Measurements from ENCODE around the gene HNRNPA2B1.
"Not testable (repeated sequence)": the region's sequence is repeated elsewhere in the genome, so short reads cannot be mapped to it uniquely, and the experiment has no call there.

The HNRNPA2B1 gene

GRCh38 chr7:26148307-26148700 lies 52.2 kb downstream of the HNRNPA2B1 start:
- H3K27me3 ChIP-seq (replicated peaks; ENCODE audit: control insufficient read depth, insufficient read depth, low read length) = peaks cover 19% of the 10 kb centered on the region
- DNase-seq (ENCODE audit: low read depth); H3K9ac ChIP-seq (ENCODE audit: low read length); H3K36me3 ChIP-seq (ENCODE audit: control insufficient read depth, insufficient read depth, low read length, severe bottlenecking); H3K4me3 ChIP-seq (ENCODE audit: low read length); H3K9me3 ChIP-seq (ENCODE audit: control insufficient read depth, low read length); H3K4me1 ChIP-seq (ENCODE audit: control insufficient read depth, insufficient read depth, low read length): not testable (repeated sequence)

GRCh38 chr7:26147646-26148306 lies 52.8 kb downstream of the HNRNPA2B1 start:
- peaks cover 15% of the 10 kb centered on the region for H3K27me3 ChIP-seq (replicated peaks; ENCODE audit: control insufficient read depth, insufficient read depth, low read length)
- DNase-seq (ENCODE audit: low read depth) = not testable (repeated sequence)

GRCh38 chr7:26147030-26147429 lies 53.5 kb downstream of the HNRNPA2B1 start:
- peaks cover 15% of the 10 kb centered on the region for H3K27me3 ChIP-seq (replicated peaks; ENCODE audit: control insufficient read depth, insufficient read depth, low read length)
- no peaks in the 10 kb centered on the region for H3K36me3 ChIP-seq (ENCODE audit: control insufficient read depth, insufficient read depth, low read length, severe bottlenecking)
- no peak overlapping the region for H3K4me3 ChIP-seq (ENCODE audit: low read length)
- no peak overlapping the region for H3K9ac ChIP-seq (ENCODE audit: low read length)
- peak; percentile 41 for DNase-seq (ENCODE audit: low read depth)
- no peaks in the 10 kb centered on the region for H3K9me3 ChIP-seq (ENCODE audit: control insufficient read depth, low read length)
- peaks cover 14% of the 10 kb centered on the region for H3K4me1 ChIP-seq (ENCODE audit: control insufficient read depth, insufficient read depth, low read length)

More at GRCh38 chr7:26147646-26148306, 52.8 kb downstream of the HNRNPA2B1 start:
- H3K4me3 ChIP-seq (ENCODE audit: low read length); H3K9me3 ChIP-seq (ENCODE audit: control insufficient read depth, low read length); H3K4me1 ChIP-seq (ENCODE audit: control insufficient read depth, insufficient read depth, low read length); H3K36me3 ChIP-seq (ENCODE audit: control insufficient read depth, insufficient read depth, low read length, severe bottlenecking); H3K9ac ChIP-seq (ENCODE audit: low read length): not testable (repeated sequence)

- Histone ChIP-seq H3K4me1 (ENCODE audit: control insufficient read depth, insufficient read depth, low read length) (peaks cover 26% of the 10 kb centered on the region), H3K9ac (ENCODE audit: low read length) (no peak overlapping the region), H3K27me3 (replicated peaks; ENCODE audit: control insufficient read depth, insufficient read depth, low read length) (no peaks in the 10 kb centered on the region), H3K9me3 (ENCODE audit: control insufficient read depth, low read length) (no peaks in the 10 kb centered on the region), H3K36me3 (ENCODE audit: control insufficient read depth, insufficient read depth, low read length, severe bottlenecking) (no peaks in the 10 kb centered on the region), H3K4me3 (ENCODE audit: low read length) (no peak overlapping the region)
- no peak for DNase-seq (ENCODE audit: low read depth)
Measured at GRCh38 chr7:26145238-26145637, 55.3 kb downstream of the HNRNPA2B1 start.

- Histone ChIP-seq H3K4me3 (ENCODE audit: low read length) (no peak overlapping the region), H3K36me3 (ENCODE audit: control insufficient read depth, insufficient read depth, low read length, severe bottlenecking) (no peaks in the 10 kb centered on the region), H3K27me3 (replicated peaks; ENCODE audit: control insufficient read depth, insufficient read depth, low read length) (no peaks in the 10 kb centered on the region), H3K4me1 (ENCODE audit: control insufficient read depth, insufficient read depth, low read length) (peaks cover 26% of the 10 kb centered on the region), H3K9me3 (ENCODE audit: control insufficient read depth, low read length) (no peaks in the 10 kb centered on the region), H3K9ac (ENCODE audit: low read length) (no peak overlapping the region)
- DNase-seq (ENCODE audit: low read depth) = peak; percentile 22
Measured at GRCh38 chr7:26144184-26145080, 56.1 kb downstream of the HNRNPA2B1 start.

GRCh38 chr7:26143298-26144048 lies 57.1 kb downstream of the HNRNPA2B1 start:
- Histone ChIP-seq H3K9ac (ENCODE audit: low read length) (no peak overlapping the region), H3K4me3 (ENCODE audit: low read length) (no peak overlapping the region), H3K9me3 (ENCODE audit: control insufficient read depth, low read length) (no peaks in the 10 kb centered on the region), H3K4me1 (ENCODE audit: control insufficient read depth, insufficient read depth, low read length) (peaks cover 26% of the 10 kb centered on the region), H3K36me3 (ENCODE audit: control insufficient read depth, insufficient read depth, low read length, severe bottlenecking) (no peaks in the 10 kb centered on the region), H3K27me3 (replicated peaks; ENCODE audit: control insufficient read depth, insufficient read depth, low read length) (no peaks in the 10 kb centered on the region)
- peak; percentile 79 for DNase-seq (ENCODE audit: low read depth)

GRCh38 chr7:26141077-26141476 lies 59.5 kb downstream of the HNRNPA2B1 start:
- no peaks in the 10 kb centered on the region for H3K9me3 ChIP-seq (ENCODE audit: control insufficient read depth, low read length)
- H3K27me3 ChIP-seq (replicated peaks; ENCODE audit: control insufficient read depth, insufficient read depth, low read length) = no peaks in the 10 kb centered on the region
- DNase-seq (ENCODE audit: low read depth) = no peak
- no peak overlapping the region for H3K4me3 ChIP-seq (ENCODE audit: low read length)
- H3K4me1 ChIP-seq (ENCODE audit: control insufficient read depth, insufficient read depth, low read length) = peaks cover 26% of the 10 kb centered on the region
- H3K9ac ChIP-seq (ENCODE audit: low read length) = no peak overlapping the region
- no peaks in the 10 kb centered on the region for H3K36me3 ChIP-seq (ENCODE audit: control insufficient read depth, insufficient read depth, low read length, severe bottlenecking)

- Histone ChIP-seq H3K9ac (ENCODE audit: low read length) (no peak overlapping the region), H3K27me3 (replicated peaks; ENCODE audit: control insufficient read depth, insufficient read depth, low read length) (no peaks in the 10 kb centered on the region)
Measured at GRCh38 chr7:26140380-26140779, 60.2 kb downstream of the HNRNPA2B1 start.

More at GRCh38 chr7:26140380-26140779, 60.2 kb downstream of the HNRNPA2B1 start:
- peaks cover 3% of the 10 kb centered on the region for H3K9me3 ChIP-seq (ENCODE audit: control insufficient read depth, low read length)
- H3K4me1 ChIP-seq (ENCODE audit: control insufficient read depth, insufficient read depth, low read length) = peaks cover 26% of the 10 kb centered on the region
- H3K4me3 ChIP-seq (ENCODE audit: low read length) = no peak overlapping the region
- H3K36me3 ChIP-seq (ENCODE audit: control insufficient read depth, insufficient read depth, low read length, severe bottlenecking) = no peaks in the 10 kb centered on the region
- no peak for DNase-seq (ENCODE audit: low read depth)

Measured in adipocyte (in vitro differentiated cells).